ENCODE data around the gene NUDCD3. TPM values are rescaled to one million over a fixed set of nuclear protein-coding genes. Genes with fewer than 3 reads are reported as not detected.

The NUDCD3 gene
- total RNA-seq, 3 donors from 2014 or later: 52.1 to 64.0 (median 60.0) TPM

DNA sequence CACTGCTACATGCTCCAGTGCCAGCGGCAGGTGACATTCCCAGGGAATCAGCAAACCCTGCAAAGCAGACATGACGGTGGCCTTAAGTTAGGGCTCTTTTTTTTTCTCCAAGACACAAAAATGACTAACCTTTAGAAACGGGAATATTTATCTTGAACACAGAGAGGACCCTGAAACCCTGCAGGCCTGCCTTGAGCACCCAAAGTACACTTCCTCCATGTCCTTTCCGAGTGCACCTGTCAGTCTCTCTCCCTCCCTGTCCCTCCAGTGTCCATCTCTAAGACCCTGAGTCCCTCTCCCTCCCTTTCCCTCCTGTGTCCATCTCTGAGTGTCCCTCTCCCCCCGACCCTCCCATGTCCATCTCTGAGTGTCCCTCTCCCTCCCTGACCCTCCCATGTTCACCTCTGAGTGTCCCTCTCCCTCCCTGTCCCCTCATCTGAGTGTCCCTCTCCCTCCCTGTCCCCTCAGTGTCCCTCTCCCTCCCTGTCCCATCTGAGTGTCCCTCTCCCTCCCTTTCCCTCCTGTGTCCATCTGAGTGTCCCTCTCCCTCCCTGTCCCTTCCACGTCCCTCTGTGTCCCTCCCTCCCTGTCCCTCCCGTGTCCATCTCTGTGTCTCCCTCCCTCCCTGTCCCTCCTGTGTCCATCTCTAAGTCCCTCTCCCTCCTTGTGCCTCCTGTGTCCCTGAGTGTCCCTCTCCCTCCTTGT is 113.9 kb downstream of the NUDCD3 start:
- no peak overlapping the region for H3K27ac ChIP-seq
- no peaks in the 10 kb centered on the region for H3K4me1 ChIP-seq
- no peaks in the 10 kb centered on the region for H3K9me3 ChIP-seq
- TF ChIP-seq POLR2AphosphoS5 (IDR thresholded peaks at IDR 0.05): no peak
- TF ChIP-seq POLR2A (IDR thresholded peaks at IDR 0.05): no peak
- TF ChIP-seq, protein P1, sequence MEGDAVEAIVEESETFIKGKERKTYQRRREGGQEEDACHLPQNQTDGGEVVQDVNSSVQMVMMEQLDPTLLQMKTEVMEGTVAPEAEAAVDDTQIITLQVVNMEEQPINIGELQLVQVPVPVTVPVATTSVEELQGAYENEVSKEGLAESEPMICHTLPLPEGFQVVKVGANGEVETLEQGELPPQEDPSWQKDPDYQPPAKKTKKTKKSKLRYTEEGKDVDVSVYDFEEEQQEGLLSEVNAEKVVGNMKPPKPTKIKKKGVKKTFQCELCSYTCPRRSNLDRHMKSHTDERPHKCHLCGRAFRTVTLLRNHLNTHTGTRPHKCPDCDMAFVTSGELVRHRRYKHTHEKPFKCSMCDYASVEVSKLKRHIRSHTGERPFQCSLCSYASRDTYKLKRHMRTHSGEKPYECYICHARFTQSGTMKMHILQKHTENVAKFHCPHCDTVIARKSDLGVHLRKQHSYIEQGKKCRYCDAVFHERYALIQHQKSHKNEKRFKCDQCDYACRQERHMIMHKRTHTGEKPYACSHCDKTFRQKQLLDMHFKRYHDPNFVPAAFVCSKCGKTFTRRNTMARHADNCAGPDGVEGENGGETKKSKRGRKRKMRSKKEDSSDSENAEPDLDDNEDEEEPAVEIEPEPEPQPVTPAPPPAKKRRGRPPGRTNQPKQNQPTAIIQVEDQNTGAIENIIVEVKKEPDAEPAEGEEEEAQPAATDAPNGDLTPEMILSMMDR (IDR thresholded peaks at IDR 0.05): no peak
- H3K4me3 ChIP-seq: no peak overlapping the region
- no peaks in the 10 kb centered on the region for H3K27me3 ChIP-seq
- no peaks in the 10 kb centered on the region for H3K36me3 ChIP-seq
- DNase-seq (ENCODE audit: low spot score in 2 of 2): no peak
- intact Hi-C loops (cut with DNase I; ENCODE audit: low total_unique reads): no loop called here

GRCh38 chr7:44375926-44376342 is 114.5 kb downstream of the NUDCD3 start:
- TF ChIP-seq, protein P1 (IDR thresholded peaks at IDR 0.05): no peak
- TF ChIP-seq POLR2A (IDR thresholded peaks at IDR 0.05) (no peak), POLR2AphosphoS5 (IDR thresholded peaks at IDR 0.05) (no peak)
- H3K4me3 ChIP-seq: no peak overlapping the region
- H3K9me3 ChIP-seq: no peaks in the 10 kb centered on the region
- intact Hi-C loops (cut with DNase I; ENCODE audit: low total_unique reads): no loop called here
- H3K4me1 ChIP-seq: no peaks in the 10 kb centered on the region
- H3K27ac ChIP-seq: no peak overlapping the region
- H3K36me3 ChIP-seq: no peaks in the 10 kb centered on the region
- no peak for DNase-seq (ENCODE audit: low spot score in 2 of 2)
- H3K27me3 ChIP-seq: no peaks in the 10 kb centered on the region

DNA sequence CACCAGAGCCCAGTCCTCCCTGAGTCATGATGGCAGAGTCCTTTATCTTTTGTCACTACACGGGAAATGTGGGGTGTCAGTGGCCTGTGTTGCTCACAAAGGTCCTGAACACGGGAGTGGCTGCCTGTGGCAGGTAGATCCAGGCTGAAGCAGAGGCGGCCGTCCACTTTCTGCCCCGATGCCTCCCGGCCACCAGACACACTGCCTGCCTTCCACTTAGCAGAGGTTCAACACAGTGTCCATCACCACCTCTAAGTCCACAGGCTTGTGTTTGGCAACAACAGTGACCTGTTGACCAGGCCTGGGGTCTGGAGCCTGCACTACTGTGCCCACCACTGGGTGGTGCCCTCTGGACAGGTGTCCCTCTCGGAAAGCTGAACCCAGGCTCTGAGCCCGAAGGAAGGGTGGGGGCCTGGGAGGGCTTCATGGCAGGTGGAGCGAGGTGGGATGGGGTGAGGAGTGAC is 115.2 kb downstream of the NUDCD3 start:
- DNase-seq (ENCODE audit: low spot score in 2 of 2): no peak
- Histone ChIP-seq H3K4me3 (no peak overlapping the region), H3K4me1 (no peaks in the 10 kb centered on the region), H3K27me3 (no peaks in the 10 kb centered on the region), H3K9me3 (no peaks in the 10 kb centered on the region), H3K36me3 (no peaks in the 10 kb centered on the region), H3K27ac (no peak overlapping the region)
- TF ChIP-seq POLR2A (IDR thresholded peaks at IDR 0.05) (no peak), POLR2AphosphoS5 (IDR thresholded peaks at IDR 0.05) (no peak)
- TF ChIP-seq, protein P1 (IDR thresholded peaks at IDR 0.05): no peak
- intact Hi-C loops (cut with DNase I; ENCODE audit: low total_unique reads): no loop called here

DNA sequence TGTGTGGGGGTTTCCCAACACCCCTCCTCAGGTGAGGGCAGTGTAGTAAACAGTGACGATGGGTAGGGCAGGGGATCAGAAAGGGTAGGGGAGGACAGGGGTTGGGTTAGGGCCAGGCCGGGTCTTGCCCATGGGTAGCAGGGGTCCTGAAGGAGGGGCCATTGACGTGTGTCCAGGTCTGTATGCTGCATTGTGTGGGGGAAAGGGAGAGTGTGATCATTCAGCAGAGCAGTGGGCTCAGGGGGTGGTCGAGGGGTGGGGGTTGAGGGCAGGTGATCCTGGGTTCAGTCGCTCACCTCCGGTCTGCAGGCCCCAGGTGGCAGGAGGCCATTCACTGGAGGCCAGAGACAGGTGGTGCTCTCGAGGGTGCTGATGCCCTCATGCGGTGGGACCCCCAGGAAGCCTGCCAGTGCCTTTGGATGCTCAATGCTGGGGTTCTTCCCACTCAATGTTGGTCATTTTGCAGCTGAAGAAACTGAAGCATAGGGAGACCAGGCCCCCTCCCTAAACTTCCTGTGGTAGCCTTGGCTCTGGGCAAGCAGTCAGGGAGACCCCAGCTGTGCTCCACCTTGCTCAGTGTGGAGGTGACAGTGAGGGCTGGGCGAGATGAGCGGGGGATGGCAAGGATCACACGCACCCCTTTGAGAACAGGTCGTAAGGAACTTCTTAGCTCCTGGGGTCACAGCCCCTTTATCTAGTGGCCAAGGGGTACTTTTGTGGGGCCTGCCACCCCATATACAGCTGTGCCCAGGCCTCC is 116.3 kb downstream of the NUDCD3 start:
- Histone ChIP-seq H3K9me3 (no peaks in the 10 kb centered on the region), H3K36me3 (no peaks in the 10 kb centered on the region), H3K27me3 (no peaks in the 10 kb centered on the region), H3K4me3 (no peak overlapping the region), H3K4me1 (no peaks in the 10 kb centered on the region), H3K27ac (no peak overlapping the region)
- TF ChIP-seq, protein P1 (IDR thresholded peaks at IDR 0.05): no peak
- TF ChIP-seq POLR2AphosphoS5 (IDR thresholded peaks at IDR 0.05) (no peak), POLR2A (IDR thresholded peaks at IDR 0.05) (no peak)
- intact Hi-C loops (cut with DNase I; ENCODE audit: low total_unique reads): no loop called here
- DNase-seq (ENCODE audit: low spot score in 2 of 2): peak in 1 of 2 donors; percentile 37

GRCh38 chr7:44373418-44373740 is 117.1 kb downstream of the NUDCD3 start:
- Histone ChIP-seq H3K4me3 (no peak overlapping the region), H3K9me3 (no peaks in the 10 kb centered on the region), H3K27me3 (no peaks in the 10 kb centered on the region), H3K36me3 (no peaks in the 10 kb centered on the region), H3K27ac (no peak overlapping the region), H3K4me1 (no peaks in the 10 kb centered on the region)
- intact Hi-C loops (cut with DNase I; ENCODE audit: low total_unique reads): no loop called here
- TF ChIP-seq POLR2AphosphoS5 (IDR thresholded peaks at IDR 0.05): no peak
- TF ChIP-seq, protein P1 (IDR thresholded peaks at IDR 0.05): no peak
- no peak for TF ChIP-seq POLR2A (IDR thresholded peaks at IDR 0.05)
- DNase-seq (ENCODE audit: low spot score in 2 of 2): peak in 1 of 2 donors; percentile 25
